Transverse colon (tissue), 4 donors: Measurements from ENCODE around the gene CCDC167.
A peak's percentile ranks its signal among the peaks of the same experiment; 100 is the strongest.

ENCODE experiments used
- EP300 ChIP-seq: sonication (generic); formaldehyde crosslinking; IDR thresholded peaks from one replicate; pipeline ENCODE4 v1.6.1; 2017; ENCODE audit warnings: antibody characterized with exemption, low read depth
- POLR2AphosphoS5 ChIP-seq, 3 donors: sonication (generic); formaldehyde crosslinking; IDR thresholded peaks; one replicate each; pipeline ENCODE4 v1.6.1; 2016; ENCODE audit warnings: antibody characterized with exemption in 3 of 3
- TF ChIP-seq, protein P1 (sequence below), 5 experiments: fragments of 200-600 bp in 3 of 5; fragments of 450-650 bp in 2 of 5; sonication (generic) in 3 of 5; IDR thresholded peaks; 1 replicate in 2 of 5; 2 replicates in 3 of 5; pipeline ENCODE4 v1.5.1; 2016 to 2017; ENCODE audit warnings: antibody characterized with exemption in 5 of 5, inconsistent platforms in 3 of 5, mild to moderate bottlenecking in 2 of 5, moderate library complexity in 1 of 5

DNA sequence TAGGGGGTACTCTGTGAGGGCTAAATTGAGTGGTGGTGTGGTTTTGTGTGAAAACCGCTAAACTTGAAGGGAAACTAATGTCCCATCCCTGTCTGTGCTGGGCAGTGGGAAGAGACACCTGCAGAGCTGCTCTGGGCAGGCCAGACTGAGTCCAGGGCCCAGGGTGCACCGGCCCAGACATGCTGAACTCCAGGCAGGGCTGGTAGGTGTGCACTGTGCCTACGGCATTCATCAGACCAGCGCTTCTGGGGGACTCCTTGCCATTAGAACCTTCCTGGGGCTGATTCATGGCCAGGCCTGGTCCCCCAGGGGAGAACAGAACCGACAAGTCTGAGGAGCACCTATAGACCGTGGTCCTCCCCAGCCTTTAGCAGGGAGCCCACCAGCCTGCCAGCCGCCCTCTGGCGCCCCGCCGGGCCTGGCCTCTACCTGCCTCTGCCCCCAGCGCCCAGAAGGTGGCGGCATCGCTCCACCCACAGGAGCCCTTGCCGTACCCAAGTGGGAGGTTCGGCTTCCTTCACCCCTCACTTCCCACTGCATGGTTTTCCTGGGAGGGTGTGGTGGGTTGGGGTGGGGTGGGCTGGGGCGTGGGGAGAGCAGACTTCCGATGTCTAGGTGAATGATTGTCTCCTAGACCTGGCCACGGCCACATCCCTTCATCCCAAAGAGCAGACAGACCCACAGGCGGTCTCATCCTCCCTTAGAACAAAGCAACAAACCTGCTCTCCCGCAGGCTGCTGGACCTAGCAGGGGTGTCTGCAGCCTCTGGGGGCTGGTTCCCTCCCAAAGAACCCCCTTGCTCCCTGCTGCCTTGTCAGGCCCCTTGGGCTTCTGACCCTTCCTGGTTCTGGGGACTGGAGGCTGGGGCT is 15.5 kb downstream of the CCDC167 start:
- TF ChIP-seq POLR2AphosphoS5 (IDR thresholded peaks at IDR 0.05) (no peak), EP300 (no peak)
- TF ChIP-seq, protein P1, sequence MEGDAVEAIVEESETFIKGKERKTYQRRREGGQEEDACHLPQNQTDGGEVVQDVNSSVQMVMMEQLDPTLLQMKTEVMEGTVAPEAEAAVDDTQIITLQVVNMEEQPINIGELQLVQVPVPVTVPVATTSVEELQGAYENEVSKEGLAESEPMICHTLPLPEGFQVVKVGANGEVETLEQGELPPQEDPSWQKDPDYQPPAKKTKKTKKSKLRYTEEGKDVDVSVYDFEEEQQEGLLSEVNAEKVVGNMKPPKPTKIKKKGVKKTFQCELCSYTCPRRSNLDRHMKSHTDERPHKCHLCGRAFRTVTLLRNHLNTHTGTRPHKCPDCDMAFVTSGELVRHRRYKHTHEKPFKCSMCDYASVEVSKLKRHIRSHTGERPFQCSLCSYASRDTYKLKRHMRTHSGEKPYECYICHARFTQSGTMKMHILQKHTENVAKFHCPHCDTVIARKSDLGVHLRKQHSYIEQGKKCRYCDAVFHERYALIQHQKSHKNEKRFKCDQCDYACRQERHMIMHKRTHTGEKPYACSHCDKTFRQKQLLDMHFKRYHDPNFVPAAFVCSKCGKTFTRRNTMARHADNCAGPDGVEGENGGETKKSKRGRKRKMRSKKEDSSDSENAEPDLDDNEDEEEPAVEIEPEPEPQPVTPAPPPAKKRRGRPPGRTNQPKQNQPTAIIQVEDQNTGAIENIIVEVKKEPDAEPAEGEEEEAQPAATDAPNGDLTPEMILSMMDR (IDR thresholded peaks at IDR 0.05): peak; percentile 56 to 79 (median 66)
